Limb (tissue), 2 donors: Measurements from ENCODE around the gene NEUROG2.
"Not testable (repeated sequence)": the region's sequence is repeated elsewhere in the genome, so short reads cannot be mapped to it uniquely, and the experiment has no call there.

Experiments used
- DNase-seq, 2 donors: peaks; one replicate each; pipeline ENCODE4 v3.0.0-alpha.2; 2016; ENCODE audit errors: extremely low spot score in 2 of 2

NEUROG2 gene

GRCh38 chr4:112492321-112492720 lies 23.7 kb downstream of the NEUROG2 start:
- DNase-seq = no peak

GRCh38 chr4:112490808-112491207 lies 25.2 kb downstream of the NEUROG2 start:
- DNase-seq = not testable (repeated sequence)

GRCh38 chr4:112485930-112486329 lies 30.1 kb downstream of the NEUROG2 start:
- DNase-seq = no peak

- DNase-seq = no peak
Observed at GRCh38 chr4:112473985-112474384, 42.0 kb downstream of the NEUROG2 start.

GRCh38 chr4:112472318-112472717 lies 43.7 kb downstream of the NEUROG2 start:
- DNase-seq = no peak
